Kidney (tissue), 14 donors: ENCODE data around the gene CTNND2. TPM values are rescaled to one million over a fixed set of nuclear protein-coding genes. Genes with fewer than 3 reads are reported as not detected.

Experiments
- DNase-seq, 5 donors: peaks; one replicate each; pipeline ENCODE4 v3.0.0-alpha.2; 2013 to 2020
- FAIRE-seq: peaks from 2 replicates; lab custom pipeline; 2012; peaks lifted over from hg19 to GRCh38; lab: Jason Lieb, UNC
- H3K27ac ChIP-seq, 2 donors: one replicate each; pipeline ENCODE4 v1.7.0; 2013; ENCODE audit warnings: low read depth in 2 of 2, low read length in 2 of 2, inconsistent platforms in 1 of 2
- H3K27me3 ChIP-seq: one replicate; pipeline ENCODE4 v1.7.1; 2013; ENCODE audit warnings: low read length, inconsistent platforms; ENCODE audit not compliant: control insufficient read depth, insufficient read depth
- H3K36me3 ChIP-seq, 3 donors: one replicate each; pipeline versions ENCODE4 v1.7.0 to v1.7.1; 2013; ENCODE audit warnings: low read length in 3 of 3, control low read depth in 1 of 3, inconsistent platforms in 1 of 3; ENCODE audit not compliant: insufficient read depth in 3 of 3, control insufficient read depth in 2 of 3
- H3K4me1 ChIP-seq, 3 donors: one replicate each; pipeline versions ENCODE4 v1.7.0 to v1.7.1; 2013; ENCODE audit warnings: low read length in 3 of 3, inconsistent platforms in 1 of 3, low read depth in 1 of 3; ENCODE audit not compliant: control insufficient read depth in 2 of 3, insufficient read depth in 2 of 3
- H3K4me3 ChIP-seq, 3 donors: one replicate each; pipeline versions ENCODE4 v1.7.0 to v1.8.1; 2013; ENCODE audit warnings: low read length in 3 of 3, control low read depth in 1 of 3, inconsistent platforms in 1 of 3
- H3K9ac ChIP-seq, 3 donors: one replicate each; pipeline versions ENCODE4 v1.7.0 to v1.7.1; 2013; ENCODE audit warnings: low read length in 3 of 3, control low read depth in 1 of 3, inconsistent platforms in 1 of 3
- H3K9me3 ChIP-seq, 3 donors: one replicate each; pipeline versions ENCODE4 v1.7.0 to v1.7.1; 2013; ENCODE audit warnings: low read length in 3 of 3, control low read depth in 1 of 3, inconsistent platforms in 1 of 3; ENCODE audit not compliant: control insufficient read depth in 2 of 3, insufficient read depth in 1 of 3
- CTCF ChIP-seq: IDR thresholded peaks from 3 replicates; pipeline ENCODE4 v1.5.1; 2012; ENCODE audit warnings: mild to moderate bottlenecking, moderate library complexity, borderline replicate concordance; ENCODE audit not compliant: insufficient read depth; ENCODE audit errors: extremely low read depth
- intact Hi-C: fragments of 100-400 bp; cut with DNase I; formaldehyde crosslinking; loops from one replicate; pipeline ENCODE4 v1.11.1; 2022
- polyA plus RNA-seq: library from polyadenylated mRNA; stranded (reverse); fragments of 350-450 nt; fragmentation: Illumina TruSeq; extraction: RNeasy Lipid Tissue Mini Kit (QIAGEN cat#74804); gene quantifications from one replicate; pipeline ENCODE4 v1.2.3, GENCODE V29; 2014; ENCODE audit warnings: low read depth, low replicate concordance; ENCODE audit not compliant: insufficient read depth
- total RNA-seq: library from RNA; stranded (reverse); fragmentation: NEBNext Ultra II Directional; extraction: Animal tissue kit (Norgen Biotek cat#: 25700); gene quantifications from one replicate; pipeline ENCODE4 v1.2.1, GENCODE V29; 2021
- donor health status: control.
- donor health status: control.
- donor health status: control.
- donor health status: control.
- donor health status: control.
- donor health status: DM: yes; HTN: yes; CAD: no.
- donor health status: Normal renal cell carcinoma (clear cell type).

CTNND2 gene
- total and polyA plus RNA-seq, 2 donors from 2014 or later = 0.15 to 0.79 TPM

DNA sequence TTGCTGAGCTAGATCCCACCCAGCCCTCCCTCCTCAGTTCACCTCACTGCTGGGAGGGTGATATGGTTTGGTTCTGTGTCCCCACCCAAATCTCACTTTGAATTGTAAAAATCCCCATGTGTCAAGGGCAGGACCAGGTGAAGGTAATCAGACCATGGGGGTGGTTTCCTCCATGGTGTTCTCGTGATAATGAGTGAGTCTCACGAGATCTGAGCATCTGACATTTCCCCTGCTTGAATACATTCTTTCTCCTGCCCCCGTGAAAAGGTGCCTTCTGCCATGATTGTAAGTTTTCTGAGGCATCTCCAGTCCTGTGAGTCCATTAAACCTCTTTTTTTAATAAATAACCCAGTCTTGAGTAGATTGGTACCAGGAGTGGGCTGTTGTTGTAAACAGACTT, 673.4 kb downstream of the CTNND2 start:
- no peak for FAIRE-seq
- no peak overlapping the region for H3K4me3 ChIP-seq
- no peak overlapping the region for H3K27ac ChIP-seq
- no peaks in the 10 kb centered on the region for H3K4me1 ChIP-seq
- no peaks in the 10 kb centered on the region for H3K9me3 ChIP-seq
- no peak for DNase-seq
- no peaks in the 10 kb centered on the region for H3K36me3 ChIP-seq
- no peak overlapping the region for H3K9ac ChIP-seq
- H3K27me3 ChIP-seq = no peaks in the 10 kb centered on the region
- no peak for TF ChIP-seq CTCF
- intact Hi-C loops = no loop called here

DNA sequence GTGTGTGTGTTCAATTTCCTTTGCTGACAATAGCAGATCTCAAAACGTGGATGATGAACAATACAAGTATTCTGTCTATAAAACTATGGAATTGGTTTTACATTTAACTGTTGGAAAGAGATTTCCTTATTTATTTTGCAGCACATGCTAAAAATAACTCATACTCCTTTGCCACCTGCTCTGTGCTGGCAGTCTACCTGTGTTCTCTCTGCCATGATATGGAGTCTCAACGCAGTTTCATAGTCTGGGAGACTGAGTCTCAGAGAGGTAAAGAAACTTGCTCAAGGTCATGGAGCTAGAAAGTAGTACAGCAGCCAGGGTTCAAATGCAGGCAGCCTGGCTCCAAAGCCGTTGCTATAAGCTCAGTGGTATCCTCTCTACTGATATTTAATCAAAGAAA, 677.2 kb downstream of the CTNND2 start:
- H3K4me3 ChIP-seq = no peak overlapping the region
- intact Hi-C loops = no loop called here
- H3K36me3 ChIP-seq = no peaks in the 10 kb centered on the region
- no peak overlapping the region for H3K27ac ChIP-seq
- no peaks in the 10 kb centered on the region for H3K27me3 ChIP-seq
- H3K4me1 ChIP-seq = no peaks in the 10 kb centered on the region
- FAIRE-seq (no peak), DNase-seq (no peak)
- no peaks in the 10 kb centered on the region for H3K9me3 ChIP-seq
- no peak for TF ChIP-seq CTCF
- no peak overlapping the region for H3K9ac ChIP-seq

DNA sequence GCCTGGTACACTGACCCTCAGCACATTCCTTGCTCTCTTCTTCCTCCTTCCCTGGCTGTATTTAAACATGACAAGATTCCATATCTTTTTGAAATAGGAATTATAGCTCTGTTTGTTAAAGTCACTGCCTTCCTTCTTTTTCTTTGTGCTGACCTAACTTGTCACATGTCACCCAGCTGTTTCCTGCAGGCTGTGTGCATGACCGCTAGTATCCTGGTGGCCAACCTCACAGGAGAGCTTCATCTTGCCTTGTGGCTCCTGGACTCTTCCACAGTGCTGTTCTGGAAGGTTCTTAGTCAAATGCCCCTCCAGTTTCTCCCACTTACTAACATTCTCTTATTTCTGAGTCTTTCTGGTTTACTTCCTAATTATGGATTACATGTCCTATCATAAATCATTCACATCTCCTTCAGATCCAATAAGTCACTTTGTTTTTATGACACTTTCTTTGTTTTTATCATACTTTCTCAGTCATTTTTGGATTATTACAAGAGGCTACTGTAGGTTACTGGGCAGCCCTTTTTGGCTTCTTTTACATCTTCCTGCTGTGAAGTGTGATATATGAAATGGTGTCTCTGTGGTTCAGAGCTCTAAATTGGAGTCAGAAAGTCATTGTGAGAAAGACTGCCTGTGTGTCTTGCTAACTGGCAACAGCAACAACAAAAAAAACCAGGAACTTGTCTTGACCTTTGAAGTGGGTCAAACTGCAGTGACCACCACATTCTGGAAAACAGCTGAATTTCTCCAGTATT, 679.6 kb downstream of the CTNND2 start:
- TF ChIP-seq CTCF = no peak
- Histone ChIP-seq H3K36me3 (no peaks in the 10 kb centered on the region), H3K9me3 (no peaks in the 10 kb centered on the region), H3K27ac (no peak overlapping the region), H3K9ac (no peak overlapping the region), H3K4me1 (no peaks in the 10 kb centered on the region), H3K27me3 (no peaks in the 10 kb centered on the region), H3K4me3 (no peak overlapping the region)
- FAIRE-seq (no peak), DNase-seq (peak in 1 of 5 donors; percentile 4)
- intact Hi-C loops = no loop called here
